BLaER1 (cell line): Measurements from ENCODE around the gene SLFN5.
"Not testable (repeated sequence)": the region's sequence is repeated elsewhere in the genome, so short reads cannot be mapped to it uniquely, and the experiment has no call there.

Experiments used
- H3K27ac ChIP-seq: shearing (Covaris generic); formaldehyde crosslinking; 2 replicates; pipeline ENCODE4 v1.8.1; 2022
- H3K27me3 ChIP-seq: shearing (Covaris generic); formaldehyde crosslinking; 2 replicates; pipeline ENCODE4 v1.8.1; 2022
- H3K36me3 ChIP-seq: shearing (Covaris generic); formaldehyde crosslinking; 2 replicates; pipeline ENCODE4 v1.8.1; 2022
- H3K4me1 ChIP-seq: shearing (Covaris generic); formaldehyde crosslinking; 2 replicates; pipeline ENCODE4 v1.8.1; 2022
- H3K4me2 ChIP-seq: shearing (Covaris generic); formaldehyde crosslinking; 2 replicates; pipeline ENCODE4 v1.8.1; 2022
- H3K4me3 ChIP-seq: shearing (Covaris generic); formaldehyde crosslinking; 2 replicates; pipeline ENCODE4 v1.8.1; 2022
- H3K9ac ChIP-seq: shearing (Covaris generic); formaldehyde crosslinking; 2 replicates; pipeline ENCODE4 v1.8.1; 2022
- H3K9me3 ChIP-seq: shearing (Covaris generic); formaldehyde crosslinking; 2 replicates; pipeline ENCODE4 v1.8.1; 2022
- H4K20me1 ChIP-seq: shearing (Covaris generic); formaldehyde crosslinking; 2 replicates; pipeline ENCODE4 v1.8.1; 2022
- Cebpa-rat ChIP-seq: shearing (Covaris generic); IDR thresholded peaks from 2 replicates; pipeline ENCODE4 v1.8.1; 2022

SLFN5 gene

GRCh38 chr17:35218915-35219314 lies 24.0 kb upstream of the SLFN5 start:
- H3K36me3 ChIP-seq = no peaks in the 10 kb centered on the region
- H3K27me3 ChIP-seq = no peaks in the 10 kb centered on the region
- no peak overlapping the region for H3K27ac ChIP-seq

GRCh38 chr17:35222452-35222851 lies 20.4 kb upstream of the SLFN5 start:
- Histone ChIP-seq H3K36me3 (no peaks in the 10 kb centered on the region), H3K9ac (no peak overlapping the region), H3K4me2 (no peak overlapping the region), H4K20me1 (no peaks in the 10 kb centered on the region), H3K4me1 (no peaks in the 10 kb centered on the region), H3K4me3 (no peak overlapping the region), H3K27me3 (no peaks in the 10 kb centered on the region), H3K27ac (no peak overlapping the region), H3K9me3 (peaks cover 5% of the 10 kb centered on the region; the same call in 1 of the 2 replicates)
- TF ChIP-seq Cebpa-rat = no peak

More at GRCh38 chr17:35218915-35219314, 24.0 kb upstream of the SLFN5 start:
- Histone ChIP-seq H3K4me1 (peaks cover 16% of the 10 kb centered on the region), H3K9me3 (peaks cover 5% of the 10 kb centered on the region; the same call in 1 of the 2 replicates), H4K20me1 (no peaks in the 10 kb centered on the region), H3K4me2 (no peak overlapping the region), H3K4me3 (no peak overlapping the region), H3K9ac (no peak overlapping the region)
- no peak for TF ChIP-seq Cebpa-rat

- TF ChIP-seq Cebpa-rat = no peak
- Histone ChIP-seq H3K9me3 (peaks cover 5% of the 10 kb centered on the region; the same call in 1 of the 2 replicates), H3K4me1 (no peaks in the 10 kb centered on the region), H3K27me3 (no peaks in the 10 kb centered on the region), H3K36me3 (no peaks in the 10 kb centered on the region), H3K27ac (no peak overlapping the region), H3K9ac (no peak overlapping the region), H3K4me3 (no peak overlapping the region), H3K4me2 (no peak overlapping the region), H4K20me1 (no peaks in the 10 kb centered on the region)
These were observed 18.4 kb upstream of the SLFN5 start for GRCh38 chr17:35224436-35224835.

- H3K4me2 ChIP-seq = no peak overlapping the region
- no peak overlapping the region for H3K9ac ChIP-seq
- no peak overlapping the region for H3K27ac ChIP-seq
- no peak for TF ChIP-seq Cebpa-rat
- H3K36me3 ChIP-seq = no peaks in the 10 kb centered on the region
- H3K4me3 ChIP-seq = no peak overlapping the region
- no peaks in the 10 kb centered on the region for H4K20me1 ChIP-seq
- H3K4me1 ChIP-seq = no peaks in the 10 kb centered on the region
- H3K9me3 ChIP-seq = peaks cover 1% of the 10 kb centered on the region; the same call in 1 of the 2 replicates
- H3K27me3 ChIP-seq = no peaks in the 10 kb centered on the region
These were observed 15.3 kb upstream of the SLFN5 start for GRCh38 chr17:35227546-35227945.

- Histone ChIP-seq H3K4me3 (no peak overlapping the region), H3K27me3 (no peaks in the 10 kb centered on the region), H3K9ac (no peak overlapping the region), H3K36me3 (no peaks in the 10 kb centered on the region), H3K27ac (no peak overlapping the region), H3K4me1 (no peaks in the 10 kb centered on the region), H3K9me3 (no peaks in the 10 kb centered on the region), H4K20me1 (no peaks in the 10 kb centered on the region), H3K4me2 (no peak overlapping the region)
- no peak for TF ChIP-seq Cebpa-rat
These were observed 13.2 kb upstream of the SLFN5 start for GRCh38 chr17:35229638-35230037.

- not testable (repeated sequence) for H3K9me3 ChIP-seq, H3K4me3 ChIP-seq, H3K27ac ChIP-seq, H3K9ac ChIP-seq, H3K4me2 ChIP-seq, H3K27me3 ChIP-seq, H3K36me3 ChIP-seq, H4K20me1 ChIP-seq
- peaks cover 12% of the 10 kb centered on the region for H3K4me1 ChIP-seq
These were observed 8.6 kb upstream of the SLFN5 start for GRCh38 chr17:35234315-35234714.

- Histone ChIP-seq H3K4me2 (no peak overlapping the region), H3K27me3 (no peaks in the 10 kb centered on the region), H3K9ac (no peak overlapping the region), H3K27ac (no peak overlapping the region), H3K36me3 (no peaks in the 10 kb centered on the region), H3K4me3 (no peak overlapping the region), H3K4me1 (peaks cover 12% of the 10 kb centered on the region), H3K9me3 (no peaks in the 10 kb centered on the region), H4K20me1 (no peaks in the 10 kb centered on the region)
- no peak for TF ChIP-seq Cebpa-rat
These were observed 7.6 kb upstream of the SLFN5 start for GRCh38 chr17:35235289-35235688.

- H3K27ac ChIP-seq = no peak overlapping the region
- H3K27me3 ChIP-seq = no peaks in the 10 kb centered on the region
These were observed 7.0 kb upstream of the SLFN5 start for GRCh38 chr17:35235917-35236316.

GRCh38 chr17:35236821-35237220 lies 6.1 kb upstream of the SLFN5 start:
- H3K4me3 ChIP-seq = no peak overlapping the region
- H3K4me2 ChIP-seq = peak overlapping the region; percentile 47
- H4K20me1 ChIP-seq = no peaks in the 10 kb centered on the region
- no peaks in the 10 kb centered on the region for H3K27me3 ChIP-seq
- peaks cover 23% of the 10 kb centered on the region for H3K4me1 ChIP-seq
- no peak for TF ChIP-seq Cebpa-rat
- H3K9ac ChIP-seq = no peak overlapping the region
- H3K36me3 ChIP-seq = no peaks in the 10 kb centered on the region
- no peak overlapping the region for H3K27ac ChIP-seq
- H3K9me3 ChIP-seq = no peaks in the 10 kb centered on the region

More at GRCh38 chr17:35235917-35236316, 7.0 kb upstream of the SLFN5 start:
- TF ChIP-seq Cebpa-rat = no peak
- Histone ChIP-seq H3K4me1 (peaks cover 13% of the 10 kb centered on the region), H3K4me3 (no peak overlapping the region), H4K20me1 (no peaks in the 10 kb centered on the region), H3K36me3 (no peaks in the 10 kb centered on the region), H3K4me2 (no peak overlapping the region), H3K9me3 (no peaks in the 10 kb centered on the region), H3K9ac (no peak overlapping the region)

- Histone ChIP-seq H3K4me1 (peaks cover 31% of the 10 kb centered on the region), H3K4me2 (no peak overlapping the region), H3K9me3 (no peaks in the 10 kb centered on the region), H3K9ac (no peak overlapping the region), H4K20me1 (no peaks in the 10 kb centered on the region), H3K36me3 (no peaks in the 10 kb centered on the region), H3K27me3 (no peaks in the 10 kb centered on the region), H3K27ac (no peak overlapping the region), H3K4me3 (no peak overlapping the region)
- TF ChIP-seq Cebpa-rat = no peak
These were observed 4.1 kb upstream of the SLFN5 start for GRCh38 chr17:35238821-35239220.

- H3K4me2 ChIP-seq = no peak overlapping the region
- H3K36me3 ChIP-seq = no peaks in the 10 kb centered on the region
- no peak overlapping the region for H3K27ac ChIP-seq
- no peaks in the 10 kb centered on the region for H3K9me3 ChIP-seq
- H4K20me1 ChIP-seq = peaks cover 4% of the 10 kb centered on the region; the same call in 1 of the 2 replicates
- no peak for TF ChIP-seq Cebpa-rat
- H3K27me3 ChIP-seq = no peaks in the 10 kb centered on the region
- H3K4me3 ChIP-seq = no peak overlapping the region
- no peak overlapping the region for H3K9ac ChIP-seq
- H3K4me1 ChIP-seq = peaks cover 41% of the 10 kb centered on the region
These were observed 3.0 kb upstream of the SLFN5 start for GRCh38 chr17:35239823-35240222.
